ACHN (cell line): ENCODE data around the gene OR51I2.

ENCODE experiments used
- DNase-seq: peaks from one replicate; pipeline ENCODE4 v3.0.0-alpha.2; 2015
- in situ Hi-C: cut with HindIII; loops from 2 replicates; pipeline ENCODE4 v1.10.0; 2017; ENCODE audit warnings: low sequenced_read_pairs, low pct_ligation_motif_present, low pct_unique_long_range_greater_than_20kb

The OR51I2 gene, protein sequence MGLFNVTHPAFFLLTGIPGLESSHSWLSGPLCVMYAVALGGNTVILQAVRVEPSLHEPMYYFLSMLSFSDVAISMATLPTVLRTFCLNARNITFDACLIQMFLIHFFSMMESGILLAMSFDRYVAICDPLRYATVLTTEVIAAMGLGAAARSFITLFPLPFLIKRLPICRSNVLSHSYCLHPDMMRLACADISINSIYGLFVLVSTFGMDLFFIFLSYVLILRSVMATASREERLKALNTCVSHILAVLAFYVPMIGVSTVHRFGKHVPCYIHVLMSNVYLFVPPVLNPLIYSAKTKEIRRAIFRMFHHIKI

DNA sequence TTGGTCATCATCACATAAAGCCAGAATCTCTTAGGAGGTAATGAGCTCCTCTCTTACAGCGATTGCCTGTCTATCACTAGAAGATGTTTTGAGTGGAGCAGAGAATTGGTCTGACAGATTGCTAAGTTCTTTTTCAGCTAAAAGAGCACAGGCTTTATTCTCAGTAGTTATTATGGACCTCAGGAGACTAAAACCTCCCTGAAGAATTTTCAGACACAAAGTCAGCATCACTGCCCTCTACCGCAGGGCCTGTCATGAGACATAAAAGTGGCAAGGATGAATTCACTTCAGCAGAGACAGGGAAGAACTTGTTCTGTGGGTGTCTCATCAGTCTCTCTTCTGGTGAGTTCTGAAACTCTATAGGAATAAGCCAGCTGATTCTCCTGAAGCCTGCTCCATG, at the start of gene OR51I2:
TSS of gene OR51I2 (plus strand) at position 301 of the 400 bp plus-strand sequence. CDS start 4,166 bp downstream, outside the sequence.
- no peak for DNase-seq
- in situ Hi-C loops: no loop called here

DNA sequence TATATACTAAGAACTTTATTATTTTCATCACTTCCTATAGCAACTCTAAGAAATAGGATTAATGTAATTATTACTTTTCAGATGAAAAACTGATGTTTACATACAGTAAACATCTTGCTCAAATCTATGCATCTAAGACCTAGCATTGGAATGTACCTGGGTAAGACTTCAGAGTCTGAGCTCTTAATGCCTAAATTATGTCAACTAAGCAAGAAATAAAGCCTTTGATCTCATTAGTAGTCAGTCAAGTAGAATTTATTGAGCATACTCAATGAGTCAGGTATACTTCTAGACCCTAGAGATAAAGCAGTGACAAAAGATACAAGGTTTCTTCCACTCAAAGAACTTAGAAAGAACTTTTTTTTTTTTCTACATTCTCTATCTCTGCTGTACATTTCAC, 44.0 kb upstream of the OR51I2 start:
- in situ Hi-C loops: no loop called here
- DNase-seq: no peak

DNA sequence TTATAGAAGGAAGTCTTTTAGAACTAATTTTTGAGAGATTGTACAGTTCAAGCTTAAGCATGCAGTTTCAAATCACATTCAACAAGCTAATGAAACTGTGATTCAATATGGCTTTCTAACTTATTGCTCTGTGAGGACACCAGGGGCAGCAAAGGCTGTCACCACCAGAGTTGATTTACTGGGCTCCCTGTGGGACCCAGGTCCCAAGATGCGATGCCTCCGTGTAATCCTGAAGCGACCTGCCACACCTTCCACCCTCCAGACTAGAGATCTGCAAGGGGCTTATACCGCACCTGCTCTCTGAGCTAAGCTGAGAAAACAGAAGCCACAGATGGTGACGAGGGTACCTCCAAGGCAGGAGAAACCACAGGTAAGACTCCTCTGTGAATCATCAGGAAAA, 28.1 kb upstream of the OR51I2 start:
- in situ Hi-C loops: no loop called here
- no peak for DNase-seq

DNA sequence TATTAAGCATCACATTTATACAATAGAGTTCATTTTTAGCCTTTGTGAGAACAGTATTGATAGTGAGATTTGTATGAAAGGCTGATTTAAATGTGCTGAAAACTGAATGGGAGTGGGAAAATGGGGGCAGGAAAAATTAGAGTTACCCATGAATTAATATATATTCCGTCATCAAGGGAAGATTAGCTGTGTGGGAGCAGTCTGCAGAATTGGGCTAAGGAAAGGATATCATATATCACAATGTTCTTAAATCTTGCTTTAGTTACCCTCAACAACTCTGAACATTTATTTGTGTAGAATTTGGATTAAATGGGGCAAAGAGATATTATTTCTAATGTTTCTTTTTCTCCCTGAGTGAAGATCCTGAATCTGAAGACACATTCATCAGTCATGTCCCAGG, 27.3 kb upstream of the OR51I2 start, which contains the start of gene OR51Q1:
TSS of gene OR51Q1 (plus strand) at position 301 of the 400 bp plus-strand sequence. CDS start at position 391, 90 bp downstream.
- DNase-seq: no peak
- in situ Hi-C loops: no loop called here

DNA sequence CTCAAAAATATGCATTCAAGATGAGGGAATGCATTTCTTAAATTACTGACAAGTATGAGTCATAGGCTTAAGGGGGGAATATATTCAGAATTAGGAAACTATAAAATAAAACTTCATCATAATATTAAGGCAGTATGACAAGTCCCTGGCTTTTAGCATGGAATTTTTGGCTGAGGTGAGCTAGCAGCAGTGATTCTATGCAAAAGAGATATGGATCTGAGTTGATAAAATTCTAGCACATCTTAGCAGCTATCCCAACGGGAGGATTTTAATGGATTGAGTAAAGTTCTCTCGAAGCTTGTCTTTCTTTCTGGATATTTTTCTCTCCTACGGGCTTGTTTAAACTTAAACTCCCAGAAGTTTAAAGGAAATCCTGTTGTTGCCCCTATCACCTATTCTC, 26.0 kb upstream of the OR51I2 start:
- in situ Hi-C loops: no loop called here
- no peak for DNase-seq

DNA sequence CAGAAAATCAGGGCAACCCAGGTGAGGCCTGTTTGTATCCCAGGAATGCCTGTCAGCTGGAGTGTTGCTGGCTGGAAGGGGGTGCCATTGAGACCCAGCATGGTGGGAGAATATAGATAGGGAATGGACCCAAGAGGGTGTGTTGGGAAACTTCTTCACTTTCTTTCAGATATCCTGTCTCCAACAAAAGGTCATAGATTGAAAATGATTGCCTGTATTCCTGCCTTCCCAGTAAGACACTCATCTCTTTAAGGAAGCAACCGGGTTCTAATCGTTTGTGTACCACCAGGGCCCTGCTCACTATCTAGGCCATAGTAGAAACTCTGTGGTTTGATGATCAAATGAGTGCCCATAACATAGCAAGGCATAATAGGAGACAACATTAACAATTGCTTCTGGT, 7.7 kb upstream of the OR51I2 start, which contains the start of gene OR51I1:
TSS of gene OR51I1 (minus strand) at position 101 of the 400 bp plus-strand sequence. CDS start at position 101, 0 bp downstream.
- in situ Hi-C loops: no loop called here

DNA sequence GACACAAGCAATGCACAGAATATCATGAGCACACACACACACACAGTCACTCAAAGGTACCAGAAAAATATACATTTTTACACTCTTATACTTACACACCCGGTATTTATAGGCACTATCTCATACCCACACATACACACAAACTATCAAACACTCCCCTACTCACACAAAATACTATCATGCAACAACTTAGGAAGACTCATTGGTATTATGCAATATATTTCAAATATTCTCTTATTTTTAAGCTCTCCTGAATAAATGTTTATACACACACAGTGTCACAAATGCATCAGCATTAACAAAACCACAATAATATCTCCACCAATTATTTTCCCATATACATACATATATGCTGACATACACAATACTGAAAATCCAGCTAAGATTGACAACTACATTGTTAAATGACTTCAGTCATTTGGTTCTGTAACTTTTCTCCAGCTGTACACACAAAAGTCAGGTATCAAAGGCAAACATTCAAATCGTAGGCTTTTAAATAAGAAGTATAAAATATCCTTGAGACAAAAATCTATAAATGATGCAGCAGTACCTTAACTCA, 5.2 kb upstream of the OR51I2 start:
- DNase-seq: no peak
- in situ Hi-C loops: no loop called here

More for the DNA sequence above, 7.7 kb upstream of the OR51I2 start, which contains the start of gene OR51I1:
- no peak for DNase-seq

DNA sequence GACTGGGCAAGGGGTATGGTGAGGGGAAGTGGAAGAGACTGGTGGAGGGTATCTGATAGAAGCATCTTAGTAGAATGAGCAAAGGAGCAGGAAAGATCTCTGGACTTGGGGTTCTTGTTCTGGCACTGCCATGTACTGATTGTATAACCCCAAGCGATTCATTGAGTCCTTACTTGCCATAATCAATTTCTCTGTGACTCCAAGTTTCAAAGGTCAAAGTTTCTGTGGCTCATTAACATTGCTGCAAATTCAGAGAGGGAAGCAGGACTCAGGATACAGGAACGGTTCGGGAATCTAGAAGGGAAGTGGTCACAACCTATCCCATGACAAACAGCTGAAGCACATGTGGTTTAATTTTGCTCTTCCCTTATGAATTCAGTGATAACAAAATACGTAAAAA, 309 bp downstream of the OR51I2 start:
- in situ Hi-C loops: no loop called here
- DNase-seq: no peak

DNA sequence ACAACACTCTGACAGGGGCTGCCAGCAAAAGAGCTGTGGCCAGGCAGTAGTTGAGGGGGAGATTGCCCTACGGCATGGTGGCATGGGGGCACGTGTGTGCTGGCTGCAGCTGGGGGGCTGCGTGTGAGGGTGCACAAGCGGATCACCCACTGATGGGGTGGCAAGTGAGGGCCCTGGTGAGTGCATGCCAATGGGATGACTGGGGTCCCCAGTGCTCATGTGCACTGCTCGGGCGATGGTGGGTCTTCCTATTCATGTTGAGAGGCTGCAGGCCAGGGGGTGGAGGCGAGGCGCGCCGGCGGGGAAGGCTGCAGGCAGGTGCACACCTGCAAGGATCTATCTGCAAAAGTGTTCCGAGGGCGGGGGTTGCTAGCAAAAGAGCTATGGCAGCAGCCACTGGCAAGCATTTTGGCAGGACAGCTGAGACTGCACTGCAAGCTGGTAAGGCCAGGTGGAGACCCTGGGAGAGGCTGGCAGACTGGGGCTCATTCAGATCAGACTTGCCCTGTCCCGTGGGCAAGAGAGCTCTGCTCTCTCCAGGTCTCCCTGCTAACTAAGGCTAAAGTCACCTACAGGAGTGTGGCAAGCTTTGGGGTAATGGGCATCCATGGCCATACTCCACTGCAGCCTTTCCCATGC, 12.0 kb downstream of the OR51I2 start:
- no peak for DNase-seq
- in situ Hi-C loops: no loop called here

DNA sequence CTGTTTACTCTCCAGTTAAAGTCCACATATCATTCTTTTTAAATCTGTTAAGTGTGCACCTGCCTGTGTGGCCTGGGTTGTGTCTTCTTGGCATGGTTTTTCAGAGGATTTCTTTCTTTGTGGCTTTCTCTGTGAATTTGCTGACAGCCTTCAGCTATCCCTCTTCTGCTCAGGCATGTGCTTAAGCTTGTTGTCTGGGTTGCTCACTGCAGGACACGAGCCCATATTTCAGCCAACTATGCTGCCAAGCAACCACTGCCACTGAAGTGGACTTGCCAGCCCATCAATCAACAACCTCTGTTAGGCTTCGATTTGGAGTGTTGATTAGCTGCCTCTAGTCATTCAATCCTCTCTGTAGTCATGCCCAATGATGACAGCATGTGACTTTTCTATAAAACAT, 18.4 kb downstream of the OR51I2 start:
- in situ Hi-C loops: no loop called here
- DNase-seq: no peak

DNA sequence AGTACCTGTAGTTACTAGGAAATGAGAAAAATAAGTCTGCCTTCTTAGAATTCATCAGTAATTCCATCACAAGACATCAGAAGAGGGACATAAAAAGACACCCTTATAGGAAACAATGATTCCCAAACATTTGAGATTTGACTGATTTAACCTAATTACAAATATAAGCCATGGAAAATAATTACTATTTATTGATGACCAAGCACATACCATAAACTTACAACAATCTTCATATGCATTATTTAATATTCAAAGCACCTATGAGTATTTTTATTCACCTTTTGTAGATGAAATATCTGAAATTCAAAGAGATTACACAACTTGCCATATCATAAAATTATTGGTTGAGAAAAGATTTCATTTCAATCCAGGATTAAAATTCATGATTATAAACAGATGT, 24.8 kb downstream of the OR51I2 start:
- in situ Hi-C loops: no loop called here
- no peak for DNase-seq

DNA sequence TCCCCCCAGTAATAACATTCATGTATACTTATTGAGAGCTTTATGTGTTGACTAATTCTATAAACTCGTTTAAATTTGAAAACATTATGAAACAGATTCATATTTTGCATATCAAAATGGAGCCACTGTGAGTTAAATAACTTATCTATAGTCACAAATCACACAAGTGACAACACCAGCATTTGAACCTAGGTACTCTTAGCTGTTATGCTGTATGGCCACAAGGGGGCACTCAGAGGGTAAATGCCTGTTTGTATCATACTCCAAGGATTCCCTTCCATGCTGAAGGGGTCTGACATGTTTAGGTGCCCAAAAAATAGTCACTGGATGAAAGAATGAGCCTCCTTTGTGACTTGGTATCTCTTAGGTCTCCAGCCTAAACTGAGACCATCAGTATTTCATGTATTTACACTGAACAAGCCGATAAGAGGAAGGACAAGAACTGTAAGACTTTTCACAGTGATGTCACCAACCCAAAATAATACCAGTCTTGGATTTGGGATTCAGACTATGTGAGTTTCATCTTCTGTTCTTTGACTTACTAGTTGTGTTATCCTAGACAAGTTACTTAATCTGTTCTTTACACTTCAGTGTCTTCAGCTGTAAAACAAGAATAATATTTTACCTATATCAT, 27.2 kb downstream of the OR51I2 start:
- in situ Hi-C loops: no loop called here
- DNase-seq: peak; percentile 50

DNA sequence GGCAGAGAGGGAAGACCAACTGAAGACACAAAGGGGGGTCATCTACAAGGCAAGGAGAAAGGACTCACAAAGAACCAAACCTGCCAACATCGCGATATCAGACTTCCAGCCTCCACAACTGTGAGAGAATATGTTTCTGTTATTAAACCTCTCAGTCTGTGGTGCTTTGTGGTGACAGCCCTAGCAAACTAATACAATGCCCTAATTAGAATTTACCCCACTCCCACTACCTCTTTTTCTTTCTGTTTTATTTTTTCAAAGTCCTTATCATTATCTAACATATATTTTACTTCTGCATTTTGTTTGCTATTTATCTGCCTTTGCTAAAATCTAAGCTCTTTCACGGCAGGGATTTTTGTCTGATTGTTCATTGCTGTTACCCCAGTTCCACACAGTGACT, 36.9 kb downstream of the OR51I2 start:
- DNase-seq: no peak
- in situ Hi-C loops: no loop called here

DNA sequence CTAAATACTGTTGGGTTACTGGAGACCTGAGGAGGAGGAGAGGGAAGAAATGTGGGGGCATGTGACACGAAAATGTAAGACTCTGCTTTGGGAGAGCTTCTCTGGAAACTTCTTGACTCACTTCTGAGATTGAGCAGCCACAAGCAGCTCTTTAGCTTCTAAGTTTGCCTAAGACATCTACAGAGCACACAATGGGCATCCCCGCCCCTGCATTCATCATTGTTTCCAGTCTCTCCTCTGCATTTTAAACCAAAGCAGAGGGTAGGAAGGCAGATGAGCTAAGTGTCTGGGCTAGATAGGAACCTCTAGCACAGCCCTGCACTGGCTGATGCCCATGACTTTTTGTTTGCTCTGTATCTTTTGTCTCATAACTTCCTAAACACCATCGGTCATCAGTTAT, 37.3 kb downstream of the OR51I2 start:
- no peak for DNase-seq
- in situ Hi-C loops: no loop called here

DNA sequence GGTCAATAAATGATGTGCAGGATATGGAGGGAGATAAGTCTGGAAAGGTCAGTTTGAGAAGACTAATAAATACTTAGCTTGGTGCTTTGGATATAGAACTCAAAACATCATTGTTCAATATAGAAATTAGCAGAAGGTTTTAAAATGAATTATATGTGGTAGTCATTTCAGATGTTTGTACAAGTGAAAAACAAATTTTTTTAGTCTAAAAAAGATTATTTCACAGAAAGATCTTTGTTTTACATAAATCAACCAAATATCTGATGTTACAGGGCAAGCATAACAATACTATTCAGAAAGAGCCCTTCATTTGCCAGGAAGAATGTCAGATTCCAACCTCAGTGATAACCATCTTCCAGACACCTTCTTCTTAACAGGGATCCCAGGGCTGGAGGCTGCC, 39.3 kb downstream of the OR51I2 start, which contains the start of gene OR52D1:
TSS of gene OR52D1 (plus strand) at position 301 of the 400 bp plus-strand sequence. CDS start at position 323, 22 bp downstream.
- no peak for DNase-seq
- in situ Hi-C loops: no loop called here

DNA sequence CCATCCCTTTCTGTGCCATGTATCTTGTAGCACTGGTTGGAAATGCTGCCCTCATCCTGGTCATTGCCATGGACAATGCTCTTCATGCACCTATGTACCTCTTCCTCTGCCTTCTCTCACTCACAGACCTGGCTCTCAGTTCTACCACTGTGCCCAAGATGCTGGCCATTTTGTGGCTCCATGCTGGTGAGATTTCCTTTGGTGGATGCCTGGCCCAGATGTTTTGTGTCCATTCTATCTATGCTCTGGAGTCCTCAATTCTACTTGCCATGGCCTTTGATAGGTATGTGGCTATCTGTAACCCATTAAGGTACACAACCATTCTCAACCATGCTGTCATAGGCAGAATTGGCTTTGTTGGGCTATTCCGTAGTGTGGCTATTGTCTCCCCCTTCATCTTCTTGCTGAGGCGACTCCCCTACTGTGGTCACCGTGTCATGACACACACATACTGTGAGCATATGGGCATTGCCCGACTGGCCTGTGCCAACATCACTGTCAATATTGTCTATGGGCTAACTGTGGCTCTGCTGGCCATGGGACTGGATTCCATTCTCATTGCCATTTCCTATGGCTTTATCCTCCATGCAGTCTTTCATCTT, 39.8 kb downstream of the OR51I2 start:
- in situ Hi-C loops: no loop called here
- DNase-seq: no peak

DNA sequence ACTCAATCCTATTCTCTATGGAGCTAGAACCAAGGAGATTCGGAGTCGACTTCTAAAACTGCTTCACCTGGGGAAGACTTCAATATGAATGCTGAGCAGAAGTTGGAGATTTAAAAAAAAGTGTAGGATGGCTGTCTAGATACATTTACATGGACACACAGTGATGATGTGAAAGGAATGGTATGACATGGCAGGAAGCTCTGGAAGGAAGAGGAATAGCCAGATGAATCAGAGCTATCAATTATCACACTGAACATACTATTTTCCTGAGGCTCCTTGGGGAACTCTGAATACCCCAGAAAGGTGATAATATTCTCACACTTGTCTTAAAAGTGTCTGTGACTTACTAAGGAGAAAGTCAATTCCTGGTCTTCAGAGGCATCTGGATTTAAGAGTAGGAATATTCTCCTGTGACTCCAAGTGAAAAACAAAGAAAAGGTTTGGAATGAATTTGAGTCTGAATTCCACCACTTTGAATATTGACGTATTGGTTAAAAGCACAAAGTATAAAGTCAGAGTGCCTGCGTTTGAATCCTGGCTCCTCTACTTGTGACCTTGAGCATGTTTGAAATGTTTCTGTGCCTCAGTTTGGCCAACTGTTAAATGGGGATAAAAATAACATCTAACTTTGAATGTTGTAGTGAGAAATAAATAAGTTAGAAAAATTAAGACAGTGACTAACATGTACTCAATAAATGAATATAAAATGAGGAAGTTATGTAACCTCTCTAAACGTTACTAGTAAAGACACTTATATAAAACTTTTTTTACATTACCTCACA, 40.6 kb downstream of the OR51I2 start:
- in situ Hi-C loops: no loop called here
- DNase-seq: no peak

DNA sequence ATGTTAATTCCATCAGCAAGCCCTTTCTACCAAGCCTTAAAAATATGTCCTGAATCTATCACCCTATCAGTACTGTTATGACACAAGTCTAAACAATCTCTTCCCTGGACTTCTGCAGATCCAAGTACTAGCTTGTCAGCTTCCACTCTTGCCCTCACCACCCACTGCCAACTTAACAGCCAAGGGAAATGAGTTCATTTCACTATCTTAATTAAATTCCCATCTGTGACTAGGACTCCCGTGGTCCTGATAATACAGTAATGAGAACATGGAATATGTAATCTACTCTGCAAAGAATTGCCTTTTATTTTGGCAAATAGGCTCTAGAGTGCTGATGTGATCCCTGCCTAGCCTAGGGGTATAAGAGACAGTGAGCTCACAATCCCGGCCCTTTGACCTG, 50.5 kb downstream of the OR51I2 start:
- DNase-seq: no peak
- in situ Hi-C loops: no loop called here
